ENCODE measurements around the gene ZNF793. TPM values are rescaled to one million over a fixed set of nuclear protein-coding genes. Genes with fewer than 3 reads are reported as not detected.

Gene ZNF793
- total and polyA plus RNA-seq, 9 of the 15 experiments (the other 6 are each of a cell fraction or from before 2014, with no cell fraction given) = 0.02 to 0.04 (median 0.03) TPM; not detected in 6

DNA sequence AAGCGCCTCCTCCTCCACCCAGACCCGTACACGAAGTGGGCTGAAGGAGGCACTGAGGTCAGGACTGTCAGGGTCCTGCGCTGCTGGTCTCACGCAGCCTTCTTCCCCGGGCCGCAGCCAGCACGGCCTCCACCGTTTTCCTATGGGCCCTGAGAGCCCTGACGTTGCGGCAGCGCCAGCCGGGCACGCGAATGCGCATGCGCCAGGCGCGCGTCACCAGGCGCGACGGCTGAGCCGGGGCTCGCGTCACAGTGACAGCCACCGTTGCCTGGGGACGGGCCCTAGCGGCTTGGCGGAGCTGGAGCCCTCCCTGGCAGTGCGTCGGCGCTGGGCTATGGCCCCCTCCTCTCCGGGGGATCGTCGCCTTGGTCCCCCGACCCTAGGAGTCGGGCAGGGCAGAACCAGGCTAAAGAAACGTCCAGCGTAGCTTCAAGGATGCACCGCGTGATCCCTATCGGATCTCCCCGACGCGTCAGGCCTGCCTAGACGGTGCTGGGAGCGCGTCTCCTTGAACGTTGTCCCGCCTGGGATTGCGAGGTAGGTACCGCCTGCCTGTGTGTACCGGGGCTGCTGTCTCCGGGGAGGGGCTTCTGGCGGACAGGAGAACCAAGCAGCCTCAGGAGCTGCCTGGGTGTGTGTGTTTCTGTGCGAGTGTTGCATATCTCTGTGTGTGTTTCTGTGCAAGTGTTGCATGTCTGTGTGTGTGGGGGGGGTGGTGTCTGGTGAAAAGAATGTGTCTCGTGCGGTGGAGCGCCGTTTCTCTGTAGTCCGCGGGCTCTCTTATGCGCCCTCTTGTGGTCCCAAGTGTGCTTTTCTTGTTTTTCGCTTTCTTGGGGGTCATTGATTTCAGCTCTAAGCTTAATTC, 44.6 kb downstream of the ZNF793 start (continued):
- TF ChIP-seq, protein P1, sequence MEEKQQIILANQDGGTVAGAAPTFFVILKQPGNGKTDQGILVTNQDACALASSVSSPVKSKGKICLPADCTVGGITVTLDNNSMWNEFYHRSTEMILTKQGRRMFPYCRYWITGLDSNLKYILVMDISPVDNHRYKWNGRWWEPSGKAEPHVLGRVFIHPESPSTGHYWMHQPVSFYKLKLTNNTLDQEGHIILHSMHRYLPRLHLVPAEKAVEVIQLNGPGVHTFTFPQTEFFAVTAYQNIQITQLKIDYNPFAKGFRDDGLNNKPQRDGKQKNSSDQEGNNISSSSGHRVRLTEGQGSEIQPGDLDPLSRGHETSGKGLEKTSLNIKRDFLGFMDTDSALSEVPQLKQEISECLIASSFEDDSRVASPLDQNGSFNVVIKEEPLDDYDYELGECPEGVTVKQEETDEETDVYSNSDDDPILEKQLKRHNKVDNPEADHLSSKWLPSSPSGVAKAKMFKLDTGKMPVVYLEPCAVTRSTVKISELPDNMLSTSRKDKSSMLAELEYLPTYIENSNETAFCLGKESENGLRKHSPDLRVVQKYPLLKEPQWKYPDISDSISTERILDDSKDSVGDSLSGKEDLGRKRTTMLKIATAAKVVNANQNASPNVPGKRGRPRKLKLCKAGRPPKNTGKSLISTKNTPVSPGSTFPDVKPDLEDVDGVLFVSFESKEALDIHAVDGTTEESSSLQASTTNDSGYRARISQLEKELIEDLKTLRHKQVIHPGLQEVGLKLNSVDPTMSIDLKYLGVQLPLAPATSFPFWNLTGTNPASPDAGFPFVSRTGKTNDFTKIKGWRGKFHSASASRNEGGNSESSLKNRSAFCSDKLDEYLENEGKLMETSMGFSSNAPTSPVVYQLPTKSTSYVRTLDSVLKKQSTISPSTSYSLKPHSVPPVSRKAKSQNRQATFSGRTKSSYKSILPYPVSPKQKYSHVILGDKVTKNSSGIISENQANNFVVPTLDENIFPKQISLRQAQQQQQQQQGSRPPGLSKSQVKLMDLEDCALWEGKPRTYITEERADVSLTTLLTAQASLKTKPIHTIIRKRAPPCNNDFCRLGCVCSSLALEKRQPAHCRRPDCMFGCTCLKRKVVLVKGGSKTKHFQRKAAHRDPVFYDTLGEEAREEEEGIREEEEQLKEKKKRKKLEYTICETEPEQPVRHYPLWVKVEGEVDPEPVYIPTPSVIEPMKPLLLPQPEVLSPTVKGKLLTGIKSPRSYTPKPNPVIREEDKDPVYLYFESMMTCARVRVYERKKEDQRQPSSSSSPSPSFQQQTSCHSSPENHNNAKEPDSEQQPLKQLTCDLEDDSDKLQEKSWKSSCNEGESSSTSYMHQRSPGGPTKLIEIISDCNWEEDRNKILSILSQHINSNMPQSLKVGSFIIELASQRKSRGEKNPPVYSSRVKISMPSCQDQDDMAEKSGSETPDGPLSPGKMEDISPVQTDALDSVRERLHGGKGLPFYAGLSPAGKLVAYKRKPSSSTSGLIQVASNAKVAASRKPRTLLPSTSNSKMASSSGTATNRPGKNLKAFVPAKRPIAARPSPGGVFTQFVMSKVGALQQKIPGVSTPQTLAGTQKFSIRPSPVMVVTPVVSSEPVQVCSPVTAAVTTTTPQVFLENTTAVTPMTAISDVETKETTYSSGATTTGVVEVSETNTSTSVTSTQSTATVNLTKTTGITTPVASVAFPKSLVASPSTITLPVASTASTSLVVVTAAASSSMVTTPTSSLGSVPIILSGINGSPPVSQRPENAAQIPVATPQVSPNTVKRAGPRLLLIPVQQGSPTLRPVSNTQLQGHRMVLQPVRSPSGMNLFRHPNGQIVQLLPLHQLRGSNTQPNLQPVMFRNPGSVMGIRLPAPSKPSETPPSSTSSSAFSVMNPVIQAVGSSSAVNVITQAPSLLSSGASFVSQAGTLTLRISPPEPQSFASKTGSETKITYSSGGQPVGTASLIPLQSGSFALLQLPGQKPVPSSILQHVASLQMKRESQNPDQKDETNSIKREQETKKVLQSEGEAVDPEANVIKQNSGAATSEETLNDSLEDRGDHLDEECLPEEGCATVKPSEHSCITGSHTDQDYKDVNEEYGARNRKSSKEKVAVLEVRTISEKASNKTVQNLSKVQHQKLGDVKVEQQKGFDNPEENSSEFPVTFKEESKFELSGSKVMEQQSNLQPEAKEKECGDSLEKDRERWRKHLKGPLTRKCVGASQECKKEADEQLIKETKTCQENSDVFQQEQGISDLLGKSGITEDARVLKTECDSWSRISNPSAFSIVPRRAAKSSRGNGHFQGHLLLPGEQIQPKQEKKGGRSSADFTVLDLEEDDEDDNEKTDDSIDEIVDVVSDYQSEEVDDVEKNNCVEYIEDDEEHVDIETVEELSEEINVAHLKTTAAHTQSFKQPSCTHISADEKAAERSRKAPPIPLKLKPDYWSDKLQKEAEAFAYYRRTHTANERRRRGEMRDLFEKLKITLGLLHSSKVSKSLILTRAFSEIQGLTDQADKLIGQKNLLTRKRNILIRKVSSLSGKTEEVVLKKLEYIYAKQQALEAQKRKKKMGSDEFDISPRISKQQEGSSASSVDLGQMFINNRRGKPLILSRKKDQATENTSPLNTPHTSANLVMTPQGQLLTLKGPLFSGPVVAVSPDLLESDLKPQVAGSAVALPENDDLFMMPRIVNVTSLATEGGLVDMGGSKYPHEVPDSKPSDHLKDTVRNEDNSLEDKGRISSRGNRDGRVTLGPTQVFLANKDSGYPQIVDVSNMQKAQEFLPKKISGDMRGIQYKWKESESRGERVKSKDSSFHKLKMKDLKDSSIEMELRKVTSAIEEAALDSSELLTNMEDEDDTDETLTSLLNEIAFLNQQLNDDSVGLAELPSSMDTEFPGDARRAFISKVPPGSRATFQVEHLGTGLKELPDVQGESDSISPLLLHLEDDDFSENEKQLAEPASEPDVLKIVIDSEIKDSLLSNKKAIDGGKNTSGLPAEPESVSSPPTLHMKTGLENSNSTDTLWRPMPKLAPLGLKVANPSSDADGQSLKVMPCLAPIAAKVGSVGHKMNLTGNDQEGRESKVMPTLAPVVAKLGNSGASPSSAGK (IDR thresholded peaks at IDR 0.05) = 0 out of 2 replicates have a peak, but pooled peaks have one; percentile 50
- TF ChIP-seq LEF1 (IDR thresholded peaks at IDR 0.05) = no peak
- TF ChIP-seq, protein P2, sequence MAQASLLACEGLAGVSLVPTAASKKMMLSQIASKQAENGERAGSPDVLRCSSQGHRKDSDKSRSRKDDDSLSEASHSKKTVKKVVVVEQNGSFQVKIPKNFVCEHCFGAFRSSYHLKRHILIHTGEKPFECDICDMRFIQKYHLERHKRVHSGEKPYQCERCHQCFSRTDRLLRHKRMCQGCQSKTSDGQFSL (CRISPR knock-in tag; IDR thresholded peaks at IDR 0.05) = peak; percentile 58; the same call in 1 of the 2 replicates
- TF ChIP-seq, protein P2 (tag; IDR thresholded peaks at IDR 0.05) = peak in 1 of 2 experiments; percentile 58; a peak in 2 of 4 replicates
- no peak for TF ChIP-seq ZNF184 (CRISPR knock-in tag; IDR thresholded peaks at IDR 0.05)
- peak; percentile 88 for TF ChIP-seq MTA1 (IDR thresholded peaks at IDR 0.05; ENCODE audit: borderline replicate concordance)
- TF ChIP-seq, protein P3, sequence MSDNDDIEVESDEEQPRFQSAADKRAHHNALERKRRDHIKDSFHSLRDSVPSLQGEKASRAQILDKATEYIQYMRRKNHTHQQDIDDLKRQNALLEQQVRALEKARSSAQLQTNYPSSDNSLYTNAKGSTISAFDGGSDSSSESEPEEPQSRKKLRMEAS (CRISPR knock-in tag; IDR thresholded peaks at IDR 0.05) = no peak

All from K562 (cell line).